Endometrial microvascular endothelial cells (primary cell): Measurements from ENCODE around the gene MAML3. TPM values are rescaled to one million over a fixed set of nuclear protein-coding genes. Genes with fewer than 3 reads are reported as not detected.

Experiments
- in situ Hi-C: cut with HindIII; loops from 2 replicates; pipeline ENCODE4 v1.10.0; 2017; ENCODE audit warnings: low sequenced_read_pairs, low pct_unique_long_range_greater_than_20kb; ENCODE audit errors: inconsistent ontology term
- total RNA-seq: library from RNA; depleted of rRNA; stranded (reverse); fragments of >200 nt; gene quantifications from one replicate; pipeline ENCODE4 v1.2.3, GENCODE V29; 2015; ENCODE audit errors: inconsistent ontology term

Gene MAML3
- total RNA-seq, 1 donor from 2014 or later, result 9.7 TPM

DNA sequence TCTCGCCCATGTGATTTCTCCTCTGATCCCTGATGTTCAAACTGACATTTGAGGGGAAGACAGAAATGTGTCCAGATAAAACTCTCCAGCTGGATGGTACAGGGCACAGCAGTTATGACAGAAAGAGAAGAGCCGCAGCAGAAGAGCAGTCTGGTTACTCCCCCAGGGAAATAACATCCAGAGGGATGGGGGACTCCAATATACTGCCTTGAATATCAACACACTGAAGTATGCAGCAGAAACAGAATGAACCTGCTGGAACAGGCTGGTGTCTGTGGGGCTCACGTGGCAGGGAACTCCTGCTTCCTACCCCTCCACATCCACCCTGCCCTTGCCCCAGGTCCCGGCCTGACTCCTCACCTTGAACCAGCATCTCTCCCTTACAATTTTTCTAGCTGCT is 394.9 kb downstream of the MAML3 start:
- in situ Hi-C loops, result no loop called here

DNA sequence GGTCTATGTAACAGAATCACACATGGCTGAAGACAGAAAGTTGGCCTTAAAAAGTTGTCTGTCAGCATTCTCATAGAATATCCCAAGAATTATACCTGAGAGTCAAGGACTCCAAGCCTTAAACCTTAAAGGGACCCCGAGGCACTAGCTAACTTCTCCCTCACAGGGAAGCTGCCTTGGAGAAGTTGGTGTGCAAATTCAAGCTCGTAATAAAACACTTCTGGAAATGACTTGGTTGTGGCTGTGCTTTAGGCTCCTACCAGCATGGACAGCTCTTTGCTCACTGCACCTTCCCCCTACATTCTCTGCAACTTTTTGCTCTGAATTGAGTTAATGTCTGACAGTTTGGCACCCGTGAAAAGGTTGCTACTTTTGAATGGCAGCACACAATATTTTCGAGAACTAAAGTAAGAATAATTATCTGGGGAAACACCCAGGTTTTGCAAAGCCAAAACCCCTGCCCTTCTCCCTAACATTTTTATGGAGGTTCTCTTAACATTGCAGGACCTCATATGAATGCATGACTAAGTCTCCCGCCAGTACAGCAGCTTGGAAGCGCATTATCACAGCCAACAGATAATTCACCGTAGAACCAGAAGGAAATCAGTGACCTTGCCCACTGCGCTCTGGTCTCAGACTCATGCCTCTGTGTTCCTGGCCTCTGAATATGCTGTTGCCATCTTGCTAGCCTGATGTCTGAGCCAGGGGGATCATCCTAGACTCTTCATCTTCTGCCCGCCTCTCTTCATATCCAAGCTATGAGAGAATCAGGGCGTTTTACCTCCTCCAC is 397.4 kb downstream of the MAML3 start:
- in situ Hi-C loops, result no loop called here

DNA sequence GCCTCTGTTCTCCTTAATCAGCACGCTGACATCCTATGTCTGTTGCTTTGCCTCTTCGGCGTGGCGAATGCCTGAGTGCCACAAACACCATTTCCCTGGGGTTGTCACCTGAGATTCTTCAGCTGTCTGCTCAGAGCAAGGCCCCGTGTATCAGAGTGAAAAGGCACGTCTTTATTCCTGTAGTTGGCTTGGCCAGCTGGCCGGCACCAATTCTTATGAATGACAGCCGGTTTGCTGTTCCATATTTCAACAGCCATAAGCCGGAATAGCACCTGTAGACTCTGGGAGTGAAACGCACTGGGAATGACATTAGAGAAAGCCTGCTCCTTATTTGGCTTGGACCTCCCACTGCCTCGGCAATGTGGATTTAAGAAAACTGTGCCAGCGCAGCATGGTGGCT is 399.0 kb downstream of the MAML3 start:
- in situ Hi-C loops, result no loop called here

GRCh38 chr4:139753686-139754085 is 400.3 kb downstream of the MAML3 start:
- in situ Hi-C loops, result no loop called here

GRCh38 chr4:139749835-139750498 is 404.0 kb downstream of the MAML3 start:
- in situ Hi-C loops, result no loop called here

- in situ Hi-C loops, result no loop called here
Observed at GRCh38 chr4:139749338-139749737, 404.6 kb downstream of the MAML3 start.

DNA sequence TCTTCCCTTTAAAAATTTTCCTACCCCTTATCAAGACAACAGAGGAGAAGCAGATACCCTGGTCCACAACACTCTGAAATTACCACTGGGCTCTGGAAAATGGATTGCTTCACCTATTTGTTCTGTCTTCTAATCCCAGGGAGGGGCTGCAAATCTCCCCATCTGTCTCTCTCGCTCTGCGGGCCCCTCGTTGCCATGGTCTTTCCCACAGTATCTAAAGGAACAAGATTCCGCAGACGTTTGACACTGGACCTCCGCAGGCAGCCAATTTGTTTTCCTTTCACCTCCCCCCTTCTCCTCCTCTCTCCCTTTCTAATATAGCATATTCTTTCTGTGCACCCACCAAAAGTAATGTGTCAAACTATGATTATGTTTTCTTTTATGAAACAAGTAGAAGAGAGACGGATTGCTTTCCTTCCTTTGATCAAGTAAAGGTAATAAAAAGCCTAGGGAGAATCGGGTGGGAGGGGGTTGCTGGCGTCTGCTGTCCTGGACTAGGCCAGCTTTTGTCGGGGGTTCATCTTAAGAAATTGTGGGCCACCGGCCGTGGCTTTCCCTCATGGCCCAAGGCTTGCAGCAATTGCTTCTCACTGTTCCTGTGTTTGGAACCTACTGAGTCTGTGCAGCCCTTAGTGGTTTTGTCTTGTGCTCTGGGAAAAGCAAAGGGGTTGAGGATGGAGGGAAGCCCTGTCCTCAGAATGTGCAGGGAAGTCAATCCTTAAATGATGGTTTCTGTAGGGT is 407.4 kb downstream of the MAML3 start:
- in situ Hi-C loops, result no loop called here

GRCh38 chr4:139745111-139745639 is 408.8 kb downstream of the MAML3 start:
- in situ Hi-C loops, result no loop called here

DNA sequence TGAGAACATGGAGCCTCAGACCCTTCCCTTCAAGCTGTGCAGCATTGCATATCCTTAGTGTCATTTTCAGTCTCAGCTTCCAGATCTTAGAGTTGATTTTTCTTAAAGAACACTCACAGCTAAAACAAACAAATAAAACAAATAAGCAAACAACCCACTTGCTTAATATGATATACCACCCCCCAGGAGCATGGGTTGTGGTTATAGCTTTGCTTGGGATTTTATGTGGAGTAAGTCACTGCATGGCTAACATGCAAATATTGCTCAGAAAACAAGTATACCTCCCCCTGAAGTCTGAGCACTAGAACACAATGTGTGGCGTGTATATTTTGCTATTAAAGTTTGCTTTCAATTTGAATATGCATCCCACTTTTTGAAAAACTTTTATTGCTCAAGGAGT is 409.8 kb downstream of the MAML3 start:
- in situ Hi-C loops, result no loop called here

GRCh38 chr4:139743027-139743426 is 411.0 kb downstream of the MAML3 start:
- in situ Hi-C loops, result no loop called here

DNA sequence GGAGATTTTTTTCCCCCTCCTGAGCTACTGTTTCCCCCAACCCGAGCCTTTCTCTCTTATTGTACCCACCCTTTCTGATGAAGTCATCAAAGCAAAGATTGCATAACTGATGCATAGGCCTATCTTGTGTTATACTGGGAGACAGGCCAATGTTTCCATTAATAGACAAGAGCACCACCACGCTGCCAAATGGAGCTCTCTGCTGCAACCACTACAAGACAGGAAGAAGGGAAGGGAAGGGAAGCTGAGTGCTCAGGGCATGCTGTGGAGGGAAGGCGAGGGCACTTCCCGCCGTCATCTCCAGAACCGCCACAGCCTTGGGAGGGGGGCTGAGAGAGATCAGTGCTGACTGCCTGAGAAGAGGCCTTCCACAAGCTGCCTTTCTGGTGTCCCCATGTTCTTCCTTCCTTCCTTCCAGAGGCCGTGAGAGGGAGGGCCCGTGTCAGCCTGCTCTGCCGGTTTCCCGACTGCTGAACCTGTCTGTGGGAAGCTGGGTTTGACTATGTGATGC is 413.4 kb downstream of the MAML3 start:
- in situ Hi-C loops, result no loop called here

- in situ Hi-C loops, result no loop called here
Observed at GRCh38 chr4:139740121-139740520, 413.9 kb downstream of the MAML3 start.

- in situ Hi-C loops, result no loop called here
Observed at GRCh38 chr4:139738846-139739613, 415.0 kb downstream of the MAML3 start.

DNA sequence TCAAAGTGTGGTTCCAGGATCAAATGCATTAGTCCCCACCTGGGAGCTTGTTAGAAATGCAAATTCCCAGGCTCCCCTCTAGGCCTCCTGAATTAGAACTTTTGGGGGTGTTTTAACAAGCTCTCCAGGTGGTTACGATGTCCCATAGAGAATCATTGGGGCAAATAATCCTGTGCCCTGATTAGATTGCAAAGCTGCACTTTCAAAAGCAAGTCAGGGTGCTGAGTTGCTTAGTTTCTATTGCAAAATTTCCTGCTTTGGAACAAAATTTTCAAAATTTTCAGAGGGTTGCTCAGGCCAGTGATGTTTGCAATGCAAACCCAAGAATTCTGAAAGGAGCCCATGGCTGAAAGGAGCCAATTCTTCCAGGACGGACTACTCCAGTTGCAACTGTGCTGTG is 417.3 kb downstream of the MAML3 start:
- in situ Hi-C loops, result no loop called here

DNA sequence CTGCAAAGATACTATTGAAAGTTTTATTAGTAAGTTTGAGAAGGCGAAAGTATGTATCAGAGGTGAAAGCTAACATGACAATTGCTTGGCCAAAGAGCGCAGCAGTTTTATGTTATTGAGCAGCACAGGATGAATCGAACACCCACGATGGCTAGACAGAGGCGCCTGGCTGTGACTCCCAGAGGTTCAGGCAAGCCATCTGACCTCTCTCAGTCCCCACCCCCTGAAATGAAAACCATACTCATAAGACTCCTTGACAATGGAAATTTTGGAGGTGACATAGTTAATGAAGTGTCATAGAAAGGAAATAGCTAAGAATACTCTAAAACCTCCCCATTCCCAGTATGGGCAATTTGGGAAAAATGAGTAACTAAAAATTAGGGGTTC is 417.7 kb downstream of the MAML3 start:
- in situ Hi-C loops, result no loop called here

GRCh38 chr4:139735381-139736273 is 418.4 kb downstream of the MAML3 start:
- in situ Hi-C loops, result no loop called here

DNA sequence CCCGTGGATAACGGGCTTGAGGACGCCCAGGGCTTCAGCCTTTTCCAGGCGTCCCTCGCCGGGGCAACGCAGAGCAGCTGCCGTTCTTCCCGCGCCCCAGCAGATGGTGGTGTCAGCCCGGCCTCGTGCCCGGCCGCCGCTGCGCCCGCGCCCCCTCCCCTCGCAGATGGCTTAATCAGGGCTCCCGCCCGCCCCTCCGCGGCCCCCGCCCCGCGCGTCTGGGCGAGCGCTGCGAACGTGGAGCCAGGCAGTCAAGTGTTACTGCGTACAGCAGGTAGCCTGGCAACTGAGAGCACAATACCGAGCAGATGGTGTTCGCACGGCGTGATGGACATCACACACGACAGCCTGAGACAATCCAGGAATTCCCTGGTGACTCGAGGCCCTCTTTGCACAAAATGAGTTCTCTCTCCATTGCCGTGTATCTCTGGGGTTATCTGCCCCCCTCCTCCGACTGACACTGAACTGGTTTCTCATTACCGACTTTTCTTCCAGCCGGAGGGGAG is 419.1 kb downstream of the MAML3 start:
- in situ Hi-C loops, result no loop called here
